IPS-NIHi11 (cell line): ENCODE results near the gene RBM6.
"Not testable (repeated sequence)": the region's sequence is repeated elsewhere in the genome, so short reads cannot be mapped to it uniquely, and the experiment has no call there.

ENCODE experiments used
- DNase-seq: peaks from one replicate; pipeline ENCODE4 v3.0.0; 2012; ENCODE audit warnings: mixed read lengths, low spot score

RBM6 gene, protein sequence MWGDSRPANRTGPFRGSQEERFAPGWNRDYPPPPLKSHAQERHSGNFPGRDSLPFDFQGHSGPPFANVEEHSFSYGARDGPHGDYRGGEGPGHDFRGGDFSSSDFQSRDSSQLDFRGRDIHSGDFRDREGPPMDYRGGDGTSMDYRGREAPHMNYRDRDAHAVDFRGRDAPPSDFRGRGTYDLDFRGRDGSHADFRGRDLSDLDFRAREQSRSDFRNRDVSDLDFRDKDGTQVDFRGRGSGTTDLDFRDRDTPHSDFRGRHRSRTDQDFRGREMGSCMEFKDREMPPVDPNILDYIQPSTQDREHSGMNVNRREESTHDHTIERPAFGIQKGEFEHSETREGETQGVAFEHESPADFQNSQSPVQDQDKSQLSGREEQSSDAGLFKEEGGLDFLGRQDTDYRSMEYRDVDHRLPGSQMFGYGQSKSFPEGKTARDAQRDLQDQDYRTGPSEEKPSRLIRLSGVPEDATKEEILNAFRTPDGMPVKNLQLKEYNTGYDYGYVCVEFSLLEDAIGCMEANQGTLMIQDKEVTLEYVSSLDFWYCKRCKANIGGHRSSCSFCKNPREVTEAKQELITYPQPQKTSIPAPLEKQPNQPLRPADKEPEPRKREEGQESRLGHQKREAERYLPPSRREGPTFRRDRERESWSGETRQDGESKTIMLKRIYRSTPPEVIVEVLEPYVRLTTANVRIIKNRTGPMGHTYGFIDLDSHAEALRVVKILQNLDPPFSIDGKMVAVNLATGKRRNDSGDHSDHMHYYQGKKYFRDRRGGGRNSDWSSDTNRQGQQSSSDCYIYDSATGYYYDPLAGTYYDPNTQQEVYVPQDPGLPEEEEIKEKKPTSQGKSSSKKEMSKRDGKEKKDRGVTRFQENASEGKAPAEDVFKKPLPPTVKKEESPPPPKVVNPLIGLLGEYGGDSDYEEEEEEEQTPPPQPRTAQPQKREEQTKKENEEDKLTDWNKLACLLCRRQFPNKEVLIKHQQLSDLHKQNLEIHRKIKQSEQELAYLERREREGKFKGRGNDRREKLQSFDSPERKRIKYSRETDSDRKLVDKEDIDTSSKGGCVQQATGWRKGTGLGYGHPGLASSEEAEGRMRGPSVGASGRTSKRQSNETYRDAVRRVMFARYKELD

GRCh38 chr3:49939858-49940666 lies at the start of gene RBM6:
Gene RBM6 (plus strand): TSS chr3:49940150. CDS start chr3:49962642, 22,492 bp downstream.
- peak; percentile 99 for DNase-seq

GRCh38 chr3:49895791-49896190 lies 44.2 kb upstream of the RBM6 start:
- DNase-seq = no peak

- no peak for DNase-seq
Measured at GRCh38 chr3:49896345-49896744, 43.6 kb upstream of the RBM6 start.

- DNase-seq = no peak
Measured at GRCh38 chr3:49898991-49899390, 41.0 kb upstream of the RBM6 start.

DNA sequence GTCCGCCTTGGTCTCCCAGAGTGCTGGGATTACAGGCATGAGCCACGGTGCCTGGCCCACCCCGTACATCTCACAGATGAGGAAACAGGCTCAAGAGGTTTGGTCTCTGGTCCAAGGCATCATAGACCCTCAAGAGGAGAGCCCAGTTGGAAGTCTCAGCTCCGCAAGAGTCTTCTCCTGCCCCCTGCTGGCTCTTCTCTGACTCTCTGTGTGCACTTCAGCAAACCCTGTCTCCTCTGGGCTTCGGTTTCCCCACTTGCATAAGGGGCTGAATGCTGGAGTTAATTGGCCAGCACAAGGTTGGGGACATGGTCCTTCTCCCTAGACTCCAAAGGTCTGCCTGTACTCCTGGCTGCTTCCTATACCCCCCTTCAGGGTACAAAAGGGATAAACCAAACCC lies 40.1 kb upstream of the RBM6 start:
- peak; percentile 66 for DNase-seq

GRCh38 chr3:49900491-49901153 lies 39.3 kb upstream of the RBM6 start:
- DNase-seq = peak; percentile 52

GRCh38 chr3:49901366-49902339 lies 38.3 kb upstream of the RBM6 start:
- no peak for DNase-seq

DNA sequence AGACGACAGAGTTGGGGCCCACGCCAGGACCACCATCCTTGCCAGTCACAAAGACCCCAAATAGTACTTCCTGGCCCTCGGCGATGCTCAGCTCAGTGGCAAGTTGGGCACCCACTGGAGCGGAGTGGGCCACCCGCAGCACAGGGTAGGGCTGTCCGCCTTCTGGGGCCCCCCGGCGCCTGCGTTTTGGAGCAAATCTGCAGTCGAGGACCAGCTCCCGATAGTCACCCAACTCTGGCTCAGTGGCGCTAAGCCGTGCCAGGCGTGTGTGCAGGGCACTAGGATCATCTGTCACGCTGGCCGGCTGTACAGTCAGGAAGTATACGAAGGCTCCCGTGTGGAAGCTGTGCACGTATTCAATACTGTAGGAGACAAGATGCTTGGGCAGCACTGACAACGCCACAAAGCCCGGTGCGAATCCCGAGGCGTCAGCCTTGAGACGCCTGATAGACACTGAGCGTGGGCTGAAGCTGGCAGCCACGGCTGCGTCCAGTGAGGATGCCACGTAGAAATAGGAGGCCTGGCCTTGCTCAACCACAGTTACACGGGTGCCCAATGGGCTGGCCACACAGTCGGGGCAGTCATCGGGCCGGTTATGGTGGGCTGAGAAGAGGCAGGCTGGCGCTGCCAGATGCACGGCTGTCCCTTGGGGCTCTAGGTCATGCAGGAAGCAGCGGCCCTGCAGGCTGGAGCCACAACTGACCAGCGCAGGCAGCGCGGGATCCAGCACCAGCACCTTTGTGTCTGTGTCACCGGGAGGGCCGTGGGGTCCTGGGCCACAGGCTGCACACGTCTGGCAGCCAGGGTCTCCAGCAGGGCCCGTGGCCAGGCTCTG lies 37.2 kb upstream of the RBM6 start:
- no peak for DNase-seq

DNA sequence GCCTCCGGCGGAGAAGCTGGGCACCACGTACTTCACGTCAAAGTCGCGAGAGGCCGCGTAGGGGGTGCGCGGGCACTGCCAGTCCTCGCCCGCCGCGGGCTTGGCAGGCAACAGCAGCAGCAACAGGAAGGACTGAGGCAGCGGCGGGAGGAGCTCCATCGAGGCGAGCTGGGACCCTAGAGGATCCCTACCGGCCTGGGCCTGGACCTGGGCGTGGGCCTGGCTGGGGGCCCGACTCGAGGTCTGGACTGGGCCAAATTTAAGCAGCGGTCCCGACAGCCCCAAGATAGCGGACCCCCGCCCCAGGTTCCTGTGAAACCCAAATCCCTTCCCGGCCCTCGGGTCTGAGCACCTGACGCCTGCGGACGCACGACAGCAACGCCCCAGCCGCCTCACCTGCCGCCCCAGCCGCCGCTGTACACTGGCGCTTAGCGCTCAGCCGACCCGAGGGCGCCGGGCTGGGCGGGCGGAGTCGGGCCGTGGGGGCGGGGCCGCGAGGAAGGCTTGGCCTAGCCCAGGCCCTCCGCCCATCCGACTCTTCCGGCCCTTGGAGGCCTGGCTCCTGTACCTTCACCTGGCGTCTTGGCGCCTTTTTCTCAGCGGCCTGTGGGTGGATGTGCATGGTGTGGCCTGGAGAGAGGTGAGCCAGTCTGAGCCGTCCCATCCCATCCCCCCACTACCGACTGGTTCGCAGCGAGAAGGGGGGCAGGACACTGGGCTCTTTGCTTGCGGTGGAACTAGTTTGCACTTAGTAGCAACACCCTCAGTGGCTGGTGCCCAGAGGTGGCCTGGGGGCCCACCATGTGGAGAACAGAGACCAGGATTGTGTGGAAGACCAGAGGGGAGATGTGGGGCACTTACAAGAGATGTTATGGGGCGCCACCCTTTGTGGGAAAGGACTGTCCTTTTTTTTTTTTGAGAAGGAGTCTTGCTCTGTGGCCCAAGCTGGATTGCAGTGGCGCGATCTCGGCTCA lies 36.2 kb upstream of the RBM6 start, which contains the start of gene MST1R:
TSS of gene MST1R (minus strand) at position 423 of the 974 bp plus-strand sequence. CDS start at position 159, 264 bp downstream.
- peak; percentile 97 for DNase-seq

GRCh38 chr3:49904448-49904847 lies 35.5 kb upstream of the RBM6 start:
- not testable (repeated sequence) for DNase-seq

GRCh38 chr3:49906073-49906743 lies 33.7 kb upstream of the RBM6 start:
- DNase-seq = peak; percentile 80

DNA sequence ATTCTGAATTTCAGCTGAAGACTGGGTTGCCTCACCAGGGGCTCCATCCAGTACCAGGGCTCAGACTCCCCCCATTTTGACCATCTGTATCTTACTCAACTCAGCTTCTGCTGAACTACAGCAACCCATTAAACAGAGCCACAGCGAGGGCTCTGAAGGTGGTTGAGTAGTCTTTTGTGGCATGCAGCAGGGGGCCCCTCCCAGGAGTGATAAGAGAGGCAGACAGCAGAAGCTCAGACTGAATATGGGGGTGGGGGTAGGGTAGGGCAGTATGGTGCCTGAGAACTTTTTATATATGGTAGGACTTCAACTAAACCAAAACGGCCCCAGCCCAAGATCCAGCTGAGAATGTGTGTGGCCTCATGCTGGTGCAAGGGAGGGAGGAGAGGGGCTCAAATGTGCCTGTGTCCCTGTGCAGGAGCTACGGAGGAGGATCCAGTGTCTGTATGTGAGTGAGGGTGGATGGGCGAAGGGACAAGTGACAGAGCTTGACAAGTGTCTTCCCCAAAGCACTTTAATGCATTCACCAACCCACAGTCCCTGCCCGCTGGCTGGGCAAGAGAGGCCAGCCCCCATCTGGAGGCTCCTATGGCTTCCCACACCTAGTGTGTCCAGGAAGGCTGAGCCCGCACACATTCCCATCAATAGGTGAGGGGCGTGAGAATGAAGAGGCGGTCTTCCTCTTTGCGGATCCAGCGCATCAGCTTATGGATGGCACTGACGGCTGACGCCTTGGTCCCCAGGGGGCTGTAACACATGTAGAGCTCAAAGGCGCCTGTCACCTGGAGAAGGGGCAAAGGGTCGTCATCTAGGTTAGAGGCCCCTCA lies 31.4 kb upstream of the RBM6 start:
- DNase-seq = no peak

GRCh38 chr3:49910409-49911123 lies 29.4 kb upstream of the RBM6 start:
- DNase-seq = peak; percentile 76

- DNase-seq = no peak
Measured at GRCh38 chr3:49911124-49911420, 28.9 kb upstream of the RBM6 start.

GRCh38 chr3:49911611-49912010 lies 28.3 kb upstream of the RBM6 start:
- DNase-seq = peak; percentile 2

GRCh38 chr3:49912881-49913281 lies 27.1 kb upstream of the RBM6 start:
- no peak for DNase-seq
